ENCODE measurements around the gene FOXP1.

Gene FOXP1

DNA sequence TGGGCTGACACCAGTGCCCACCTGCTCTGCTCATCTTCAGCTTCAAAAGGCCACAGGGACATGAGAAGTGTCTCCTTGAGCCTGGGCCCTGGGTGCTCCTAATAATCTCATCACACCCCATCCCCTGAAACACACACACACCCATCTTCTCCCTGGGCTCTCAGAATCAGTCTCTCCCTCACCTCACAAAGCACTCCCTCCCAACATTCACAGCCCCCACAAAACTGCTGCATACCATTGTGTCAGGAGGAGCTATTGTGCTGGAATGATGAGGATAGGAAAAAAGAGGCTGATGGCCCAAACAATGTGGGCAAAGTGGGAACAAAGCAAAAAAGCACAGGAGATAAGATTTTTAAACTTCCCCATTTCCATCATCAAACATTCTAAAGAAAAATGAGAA, 16.8 kb downstream of the FOXP1 start:
- TF ChIP-seq, protein P1, sequence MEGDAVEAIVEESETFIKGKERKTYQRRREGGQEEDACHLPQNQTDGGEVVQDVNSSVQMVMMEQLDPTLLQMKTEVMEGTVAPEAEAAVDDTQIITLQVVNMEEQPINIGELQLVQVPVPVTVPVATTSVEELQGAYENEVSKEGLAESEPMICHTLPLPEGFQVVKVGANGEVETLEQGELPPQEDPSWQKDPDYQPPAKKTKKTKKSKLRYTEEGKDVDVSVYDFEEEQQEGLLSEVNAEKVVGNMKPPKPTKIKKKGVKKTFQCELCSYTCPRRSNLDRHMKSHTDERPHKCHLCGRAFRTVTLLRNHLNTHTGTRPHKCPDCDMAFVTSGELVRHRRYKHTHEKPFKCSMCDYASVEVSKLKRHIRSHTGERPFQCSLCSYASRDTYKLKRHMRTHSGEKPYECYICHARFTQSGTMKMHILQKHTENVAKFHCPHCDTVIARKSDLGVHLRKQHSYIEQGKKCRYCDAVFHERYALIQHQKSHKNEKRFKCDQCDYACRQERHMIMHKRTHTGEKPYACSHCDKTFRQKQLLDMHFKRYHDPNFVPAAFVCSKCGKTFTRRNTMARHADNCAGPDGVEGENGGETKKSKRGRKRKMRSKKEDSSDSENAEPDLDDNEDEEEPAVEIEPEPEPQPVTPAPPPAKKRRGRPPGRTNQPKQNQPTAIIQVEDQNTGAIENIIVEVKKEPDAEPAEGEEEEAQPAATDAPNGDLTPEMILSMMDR (IDR thresholded peaks at IDR 0.05; ENCODE audit: low read depth, low read length) = no peak
- no peak overlapping the region for H3K4me3 ChIP-seq (ENCODE audit: low read depth, low read length)
- DNase-seq = no peak
- no peaks in the 10 kb centered on the region; the same call in 1 of the 2 replicates for H3K27me3 ChIP-seq
- H3K9me3 ChIP-seq = no peaks in the 10 kb centered on the region
- no peaks in the 10 kb centered on the region for H3K4me1 ChIP-seq
- no peaks in the 10 kb centered on the region for H3K36me3 ChIP-seq

DNA sequence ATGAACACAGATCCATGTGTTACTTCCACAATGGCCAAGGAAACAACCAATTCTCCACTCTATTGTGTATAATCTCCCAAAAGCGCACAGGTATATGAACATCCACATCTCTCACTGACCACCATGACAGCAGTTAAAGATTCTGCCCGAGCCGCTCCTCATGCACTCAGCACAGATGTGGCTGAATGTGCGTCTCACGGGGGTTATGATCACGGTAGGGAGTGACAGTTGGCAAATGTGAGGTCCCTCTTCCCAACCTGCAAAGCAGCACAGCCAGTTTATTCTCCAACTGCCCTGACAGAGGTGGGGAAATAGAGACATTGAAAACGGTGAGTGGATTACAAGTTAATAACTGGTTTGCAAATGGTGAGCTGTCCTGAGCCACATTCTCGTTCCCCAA, 17.6 kb downstream of the FOXP1 start:
- no peak for DNase-seq
- TF ChIP-seq, protein P1 (IDR thresholded peaks at IDR 0.05; ENCODE audit: low read depth, low read length) = no peak
- no peak overlapping the region for H3K4me3 ChIP-seq (ENCODE audit: low read depth, low read length)
- H3K9me3 ChIP-seq = no peaks in the 10 kb centered on the region
- no peaks in the 10 kb centered on the region for H3K4me1 ChIP-seq
- H3K27me3 ChIP-seq = no peaks in the 10 kb centered on the region; the same call in 1 of the 2 replicates
- H3K36me3 ChIP-seq = no peaks in the 10 kb centered on the region

DNA sequence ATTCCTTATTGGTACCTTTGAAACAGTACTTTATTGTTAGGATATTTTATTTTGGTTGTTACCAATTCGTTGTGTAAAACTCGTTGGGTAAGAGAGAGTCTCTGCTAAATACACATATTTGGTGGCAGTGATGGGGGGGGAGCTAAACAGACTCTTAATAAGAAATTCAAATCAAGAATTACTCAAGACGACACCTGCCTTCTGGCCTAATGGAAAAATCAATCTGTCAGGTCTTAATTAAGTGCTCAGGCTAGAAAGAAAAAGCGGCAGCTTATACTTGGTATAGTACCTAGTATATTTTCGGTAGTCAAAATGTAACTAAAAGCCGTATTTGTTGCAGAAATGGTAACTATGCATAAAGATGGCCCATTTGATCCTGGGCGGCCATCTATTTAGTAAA, 18.2 kb downstream of the FOXP1 start:
- Histone ChIP-seq H3K4me1 (no peaks in the 10 kb centered on the region), H3K4me3 (ENCODE audit: low read depth, low read length) (no peak overlapping the region), H3K9me3 (no peaks in the 10 kb centered on the region; the same call in 1 of the 2 replicates), H3K27me3 (no peaks in the 10 kb centered on the region; the same call in 1 of the 2 replicates), H3K36me3 (no peaks in the 10 kb centered on the region)
- TF ChIP-seq, protein P1 (IDR thresholded peaks at IDR 0.05; ENCODE audit: low read depth, low read length) = no peak
- no peak for DNase-seq

DNA sequence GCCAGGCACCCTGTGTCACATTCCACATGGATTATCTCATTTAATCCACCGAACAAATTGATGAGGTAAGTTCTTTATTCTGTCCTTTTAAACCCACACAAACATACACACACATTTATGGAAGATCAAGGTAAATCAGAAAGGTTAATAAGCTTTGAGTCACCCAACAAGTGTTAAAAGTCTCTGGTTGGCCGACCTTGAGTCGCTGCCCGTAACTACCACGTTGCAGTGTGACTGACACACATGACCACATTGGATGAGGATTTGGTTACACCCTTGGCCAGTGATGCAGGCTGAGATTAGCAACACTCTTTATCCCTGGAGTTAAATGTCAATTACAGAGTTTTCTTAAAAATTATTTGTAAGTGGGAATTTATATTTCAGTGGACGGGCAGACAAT, 19.2 kb downstream of the FOXP1 start:
- Histone ChIP-seq H3K27me3 (no peaks in the 10 kb centered on the region; the same call in 1 of the 2 replicates), H3K9me3 (no peaks in the 10 kb centered on the region; the same call in 1 of the 2 replicates), H3K4me3 (ENCODE audit: low read depth, low read length) (no peak overlapping the region), H3K36me3 (no peaks in the 10 kb centered on the region), H3K4me1 (no peaks in the 10 kb centered on the region)
- TF ChIP-seq, protein P1 (IDR thresholded peaks at IDR 0.05; ENCODE audit: low read depth, low read length) = no peak
- no peak for DNase-seq

DNA sequence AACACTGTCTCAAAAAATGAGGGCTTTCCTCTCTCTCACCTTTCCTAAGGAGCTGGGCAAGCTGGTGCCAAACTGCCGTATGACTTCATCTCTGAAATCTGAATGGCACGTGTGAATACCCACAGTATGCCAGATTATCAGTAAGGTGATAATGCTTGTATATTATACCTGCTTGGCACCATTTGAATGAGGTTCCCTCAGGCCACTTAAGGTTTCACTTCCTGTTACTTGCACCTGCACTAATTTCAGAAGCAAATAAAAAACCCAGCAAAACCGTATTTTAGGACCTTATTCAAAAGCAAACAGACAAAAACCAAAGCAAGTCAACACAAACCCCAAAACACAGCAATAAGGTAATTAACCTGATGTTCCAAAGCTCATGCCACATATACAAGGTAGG, 19.7 kb downstream of the FOXP1 start:
- TF ChIP-seq, protein P1 (IDR thresholded peaks at IDR 0.05; ENCODE audit: low read depth, low read length) = no peak
- Histone ChIP-seq H3K4me1 (no peaks in the 10 kb centered on the region), H3K9me3 (no peaks in the 10 kb centered on the region; the same call in 1 of the 2 replicates), H3K36me3 (no peaks in the 10 kb centered on the region), H3K4me3 (ENCODE audit: low read depth, low read length) (no peak overlapping the region), H3K27me3 (no peaks in the 10 kb centered on the region; the same call in 1 of the 2 replicates)
- DNase-seq = no peak

DNA sequence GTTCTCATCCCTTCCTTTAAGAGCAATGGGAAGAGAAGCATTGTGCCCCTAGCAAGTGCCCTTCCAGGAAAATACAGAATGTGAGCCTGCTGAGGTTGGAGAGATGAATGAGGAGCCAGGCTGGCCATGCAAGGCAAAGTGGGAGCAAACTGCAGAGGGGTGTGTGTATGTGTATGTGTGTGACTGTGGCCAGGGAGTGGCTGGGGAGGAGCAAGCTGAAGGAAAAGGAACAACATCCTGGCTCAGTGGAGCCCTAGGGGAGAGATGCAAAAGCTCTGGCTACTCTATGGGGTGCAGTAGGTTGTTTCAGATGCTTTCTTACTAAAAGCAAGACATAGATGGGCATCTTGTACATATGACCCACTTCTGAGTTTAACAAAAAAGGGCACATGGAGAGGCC, 20.6 kb downstream of the FOXP1 start:
- H3K4me1 ChIP-seq = no peaks in the 10 kb centered on the region
- no peak for DNase-seq
- no peaks in the 10 kb centered on the region; the same call in 1 of the 2 replicates for H3K27me3 ChIP-seq
- H3K9me3 ChIP-seq = no peaks in the 10 kb centered on the region; the same call in 1 of the 2 replicates
- TF ChIP-seq, protein P1 (IDR thresholded peaks at IDR 0.05; ENCODE audit: low read depth, low read length) = no peak
- H3K36me3 ChIP-seq = no peaks in the 10 kb centered on the region
- H3K4me3 ChIP-seq (ENCODE audit: low read depth, low read length) = no peak overlapping the region

Data from BE2C (cell line).